Duodenal mucosa (tissue), 2 donors: ENCODE results near the gene PLEKHH1.

Experiments
- H3K27ac ChIP-seq: one replicate; pipeline ENCODE4 v1.7.0; 2013; ENCODE audit warnings: low read depth, low read length
- H3K27me3 ChIP-seq, 2 donors: one replicate each; pipeline ENCODE4 v1.7.0; 2013; ENCODE audit warnings: low read length in 2 of 2, control low read depth in 1 of 2; ENCODE audit not compliant: insufficient read depth in 2 of 2, control insufficient read depth in 1 of 2
- H3K36me3 ChIP-seq, 2 donors: one replicate each; pipeline ENCODE4 v1.7.0; 2013; ENCODE audit warnings: low read length in 2 of 2, control low read depth in 1 of 2; ENCODE audit not compliant: insufficient read depth in 2 of 2, control insufficient read depth in 1 of 2
- H3K4me1 ChIP-seq, 2 donors: one replicate each; pipeline ENCODE4 v1.7.0; 2013; ENCODE audit warnings: low read length in 2 of 2, control low read depth in 1 of 2; ENCODE audit not compliant: insufficient read depth in 2 of 2, control insufficient read depth in 1 of 2
- H3K4me3 ChIP-seq, 2 donors: one replicate each; pipeline ENCODE4 v1.7.0; 2013; ENCODE audit warnings: low read length in 2 of 2, low read depth in 1 of 2
- H3K9ac ChIP-seq, 2 donors: one replicate each; pipeline ENCODE4 v1.7.0; 2013; ENCODE audit warnings: low read length in 2 of 2, low read depth in 1 of 2
- H3K9me3 ChIP-seq, 2 donors: one replicate each; pipeline ENCODE4 v1.7.0; 2013; ENCODE audit warnings: low read length in 2 of 2, control low read depth in 1 of 2; ENCODE audit not compliant: control insufficient read depth in 1 of 2

The PLEKHH1 gene

GRCh38 chr14:67492538-67492937, 40.6 kb upstream of the PLEKHH1 start:
- Histone ChIP-seq H3K36me3 (no peaks in the 10 kb centered on the region), H3K9ac (no peak overlapping the region), H3K27me3 (no peaks in the 10 kb centered on the region), H3K4me1 (peaks cover 14 to 18% of the 10 kb centered on the region in 2 donors), H3K4me3 (no peak overlapping the region), H3K9me3 (peaks cover 15 to 17% of the 10 kb centered on the region in 2 donors), H3K27ac (no peak overlapping the region)

GRCh38 chr14:67493092-67493717, 39.9 kb upstream of the PLEKHH1 start:
- no peak overlapping the region for H3K9ac ChIP-seq
- no peaks in the 10 kb centered on the region for H3K36me3 ChIP-seq
- peaks cover 8 to 12% of the 10 kb centered on the region in 2 donors for H3K4me1 ChIP-seq
- peaks cover 15 to 17% of the 10 kb centered on the region in 2 donors for H3K9me3 ChIP-seq
- H3K4me3 ChIP-seq, result no peak overlapping the region
- no peak overlapping the region for H3K27ac ChIP-seq
- H3K27me3 ChIP-seq, result no peaks in the 10 kb centered on the region

DNA sequence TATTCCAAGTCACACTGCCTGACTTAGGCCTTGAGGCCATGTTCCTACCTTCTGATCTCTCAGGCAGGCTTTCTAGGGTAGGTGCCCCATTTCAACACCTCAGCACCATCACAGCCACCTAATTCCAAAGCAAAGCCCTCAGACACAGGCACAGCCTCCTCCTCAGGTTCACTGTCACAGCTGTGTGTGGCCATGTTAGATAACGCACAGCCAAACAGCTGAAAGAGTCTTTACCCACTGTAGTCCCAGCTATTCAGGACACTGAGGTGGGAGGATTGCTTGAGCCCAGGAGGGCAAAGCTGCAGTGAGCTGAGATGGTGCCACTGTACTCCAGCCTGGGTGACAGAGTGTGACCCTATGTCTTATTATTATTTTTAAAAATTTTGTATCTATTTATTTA, 37.3 kb upstream of the PLEKHH1 start:
- Histone ChIP-seq H3K9me3 (peaks cover 15 to 17% of the 10 kb centered on the region in 2 donors), H3K36me3 (no peaks in the 10 kb centered on the region), H3K27ac (no peak overlapping the region), H3K4me1 (no peaks in the 10 kb centered on the region), H3K27me3 (no peaks in the 10 kb centered on the region), H3K9ac (no peak overlapping the region), H3K4me3 (no peak overlapping the region)

- Histone ChIP-seq H3K4me1 (no peaks in the 10 kb centered on the region), H3K27ac (no peak overlapping the region), H3K36me3 (no peaks in the 10 kb centered on the region), H3K9me3 (peaks cover 15 to 17% of the 10 kb centered on the region in 2 donors), H3K4me3 (no peak overlapping the region), H3K9ac (no peak overlapping the region), H3K27me3 (no peaks in the 10 kb centered on the region)
Measured at GRCh38 chr14:67497216-67497615, 35.9 kb upstream of the PLEKHH1 start.

DNA sequence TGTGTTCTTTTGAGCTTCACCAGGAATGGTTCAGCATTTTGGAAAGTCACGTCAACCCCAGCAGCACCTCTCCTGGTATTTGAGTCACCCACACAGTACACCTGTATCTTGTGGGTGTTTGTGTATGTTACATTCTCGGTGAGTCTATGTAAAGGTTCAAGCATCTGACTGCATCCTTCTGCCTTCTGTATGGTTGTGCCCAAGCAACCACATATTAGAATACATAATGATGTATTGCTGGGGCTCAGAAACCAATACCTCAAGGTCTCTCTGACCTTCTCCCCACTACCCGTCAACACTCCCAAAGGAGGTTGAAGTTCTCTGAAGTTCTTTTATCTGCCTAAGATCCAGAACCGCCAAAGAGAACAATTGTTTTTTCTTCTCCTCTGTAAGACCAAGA, 35.4 kb upstream of the PLEKHH1 start:
- H3K36me3 ChIP-seq, result no peaks in the 10 kb centered on the region
- no peak overlapping the region for H3K4me3 ChIP-seq
- no peak overlapping the region for H3K9ac ChIP-seq
- no peak overlapping the region for H3K27ac ChIP-seq
- H3K9me3 ChIP-seq, result peaks cover 13 to 17% of the 10 kb centered on the region in 2 donors
- H3K4me1 ChIP-seq, result no peaks in the 10 kb centered on the region
- H3K27me3 ChIP-seq, result no peaks in the 10 kb centered on the region

- Histone ChIP-seq H3K36me3 (no peaks in the 10 kb centered on the region), H3K27ac (no peak overlapping the region), H3K4me1 (no peaks in the 10 kb centered on the region), H3K4me3 (no peak overlapping the region), H3K9ac (no peak overlapping the region), H3K27me3 (no peaks in the 10 kb centered on the region), H3K9me3 (no peaks in the 10 kb centered on the region)
Measured at GRCh38 chr14:67500981-67501380, 32.1 kb upstream of the PLEKHH1 start.

- Histone ChIP-seq H3K9me3 (no peaks in the 10 kb centered on the region), H3K9ac (no peak overlapping the region), H3K27me3 (no peaks in the 10 kb centered on the region), H3K36me3 (no peaks in the 10 kb centered on the region), H3K27ac (no peak overlapping the region), H3K4me1 (no peaks in the 10 kb centered on the region), H3K4me3 (no peak overlapping the region)
Measured at GRCh38 chr14:67501670-67502069, 31.4 kb upstream of the PLEKHH1 start.

DNA sequence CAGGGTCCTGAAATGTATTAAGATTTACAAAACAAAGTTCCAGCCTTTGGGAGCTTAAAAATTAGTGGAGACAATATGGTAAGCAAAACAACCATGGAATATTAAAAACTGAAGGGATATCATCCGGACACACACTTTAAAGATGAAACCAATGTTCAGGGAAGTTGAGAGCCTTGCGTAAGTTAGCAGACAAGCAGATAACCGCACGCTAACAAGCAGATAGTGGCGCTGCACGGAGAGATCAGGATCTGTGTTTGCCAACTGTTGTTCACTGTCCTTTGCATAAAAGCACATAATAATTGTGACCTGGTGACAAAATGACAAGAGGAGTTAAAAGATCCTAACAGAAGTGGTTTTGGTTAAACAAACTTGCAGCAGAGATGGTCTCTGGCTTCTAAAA, 30.2 kb upstream of the PLEKHH1 start:
- Histone ChIP-seq H3K36me3 (no peaks in the 10 kb centered on the region), H3K27ac (no peak overlapping the region), H3K4me1 (no peaks in the 10 kb centered on the region), H3K4me3 (no peak overlapping the region), H3K9me3 (no peaks in the 10 kb centered on the region), H3K27me3 (no peaks in the 10 kb centered on the region), H3K9ac (no peak overlapping the region)

DNA sequence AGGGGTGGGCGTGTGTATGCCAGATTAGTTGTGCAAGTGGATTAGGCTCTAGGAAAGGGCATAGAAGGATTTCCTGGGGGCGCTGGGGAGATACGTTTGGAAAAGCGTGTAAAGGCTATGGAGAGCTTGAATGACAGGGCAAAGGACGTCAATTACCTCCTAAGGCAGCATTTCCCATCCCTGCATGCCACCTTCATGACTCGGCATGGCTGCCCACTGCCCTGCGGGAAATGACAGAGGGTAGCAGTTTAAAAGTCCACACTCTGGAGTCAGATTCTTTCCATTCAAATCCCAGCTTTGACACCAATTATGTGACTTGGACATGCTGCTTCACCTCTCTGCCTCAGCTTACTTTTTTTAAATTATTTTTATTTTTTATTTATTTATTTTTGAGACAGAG, 29.8 kb upstream of the PLEKHH1 start:
- H3K27ac ChIP-seq, result no peak overlapping the region
- no peak overlapping the region for H3K4me3 ChIP-seq
- H3K4me1 ChIP-seq, result no peaks in the 10 kb centered on the region
- no peaks in the 10 kb centered on the region for H3K9me3 ChIP-seq
- no peaks in the 10 kb centered on the region for H3K27me3 ChIP-seq
- H3K9ac ChIP-seq, result no peak overlapping the region
- H3K36me3 ChIP-seq, result no peaks in the 10 kb centered on the region

- Histone ChIP-seq H3K27ac (no peak overlapping the region), H3K36me3 (no peaks in the 10 kb centered on the region), H3K9me3 (no peaks in the 10 kb centered on the region), H3K27me3 (no peaks in the 10 kb centered on the region), H3K9ac (no peak overlapping the region), H3K4me1 (no peaks in the 10 kb centered on the region), H3K4me3 (no peak overlapping the region)
Measured at GRCh38 chr14:67505254-67505653, 27.8 kb upstream of the PLEKHH1 start.

- Histone ChIP-seq H3K27me3 (no peaks in the 10 kb centered on the region), H3K9me3 (no peaks in the 10 kb centered on the region), H3K27ac (no peak overlapping the region), H3K36me3 (no peaks in the 10 kb centered on the region), H3K4me1 (peaks cover 8 to 10% of the 10 kb centered on the region in 2 donors), H3K9ac (no peak overlapping the region), H3K4me3 (no peak overlapping the region)
Measured at GRCh38 chr14:67508956-67509355, 24.1 kb upstream of the PLEKHH1 start.
